ENCODE results near the gene TBC1D16. TPM values are rescaled to one million over a fixed set of nuclear protein-coding genes. Genes with fewer than 3 reads are reported as not detected.

The TBC1D16 gene
- total RNA-seq, 2 experiments from 2014 or later = 17.0 to 19.0 TPM

DNA sequence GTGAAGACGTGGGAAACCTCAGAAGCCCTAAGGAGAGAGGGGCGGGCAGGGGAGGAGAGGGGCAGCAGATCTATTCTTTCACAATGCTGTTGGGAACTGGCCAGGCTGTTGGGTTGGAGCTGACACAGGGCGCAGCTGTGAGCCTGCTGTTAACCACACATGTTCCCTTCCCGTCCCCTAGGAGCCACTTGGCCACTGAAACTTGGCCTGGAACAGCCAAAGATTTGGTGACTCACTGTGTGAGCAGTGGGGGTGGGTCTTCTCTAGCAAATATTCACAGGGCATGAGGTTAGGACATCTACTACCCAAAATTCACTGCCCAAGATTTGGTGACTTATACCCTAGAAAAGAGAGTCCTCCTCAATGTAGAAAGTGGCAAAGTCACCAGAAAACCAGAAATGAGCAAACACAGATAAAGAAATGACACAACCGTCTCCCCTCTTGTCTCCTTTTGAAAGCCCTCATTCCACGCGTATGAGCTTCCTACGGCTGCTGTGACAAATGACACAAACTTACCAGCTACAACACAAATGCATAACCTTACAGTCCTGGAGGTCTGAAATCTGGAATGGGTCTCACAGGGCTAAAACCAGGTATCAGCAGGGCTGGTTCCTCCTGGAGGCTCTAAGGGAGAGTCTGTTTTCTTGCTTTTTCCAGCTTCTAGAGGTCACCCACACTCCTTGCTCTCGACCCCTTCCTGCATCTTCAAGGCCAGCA lies 6.3 kb downstream of the TBC1D16 start:
- intact Hi-C loops (cut with micrococcal nuclease) = no loop called here

DNA sequence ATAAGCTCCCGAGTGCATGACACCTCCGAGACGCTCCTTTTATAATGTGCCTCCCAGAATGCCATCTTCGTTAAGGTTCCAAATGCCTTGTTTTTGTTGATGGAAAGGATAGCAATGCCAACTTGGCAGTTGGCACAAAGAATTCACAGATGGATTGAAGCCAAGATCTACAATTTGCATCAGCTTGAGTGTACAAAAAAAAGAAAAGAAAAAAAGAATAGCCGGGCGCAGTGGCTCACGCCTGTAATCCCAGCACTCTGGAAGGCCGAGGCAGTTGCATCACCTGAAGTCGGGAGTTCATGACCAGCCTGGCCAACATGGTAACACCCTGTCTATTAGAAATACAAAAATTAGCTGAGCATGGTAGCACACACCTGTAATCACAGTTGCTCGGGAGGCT lies 7.6 kb downstream of the TBC1D16 start:
- CTCF ChIA-PET = interaction anchor here (1.8 kb wide), 1 partner anchor 20 kb away, joined by 7 read pairs; no protein-coding TSS in a partner anchor
- H3K4me3 Mint-ChIP-seq = no peak overlapping the region
- intact Hi-C loops (cut with micrococcal nuclease) = no loop called here
- no peak overlapping the region for H3K27ac Mint-ChIP-seq
- no peaks in the 10 kb centered on the region for H3K9me3 Mint-ChIP-seq
- no peaks in the 10 kb centered on the region for H3K36me3 Mint-ChIP-seq (ENCODE audit: low read depth)
- no peaks in the 10 kb centered on the region for H3K4me1 Mint-ChIP-seq (ENCODE audit: low read depth)
- H3K27me3 Mint-ChIP-seq (ENCODE audit: low read depth) = no peaks in the 10 kb centered on the region
- no peak for DNase-seq

More for the DNA sequence above, 6.3 kb downstream of the TBC1D16 start:
- Mint-ChIP-seq H3K9me3 (no peaks in the 10 kb centered on the region), H3K4me3 (no peak overlapping the region), H3K27me3 (ENCODE audit: low read depth) (peaks cover 4% of the 10 kb centered on the region), H3K4me1 (ENCODE audit: low read depth) (no peaks in the 10 kb centered on the region), H3K36me3 (ENCODE audit: low read depth) (no peaks in the 10 kb centered on the region), H3K27ac (no peak overlapping the region)
- no peak for DNase-seq
- CTCF ChIA-PET = no interaction called here

DNA sequence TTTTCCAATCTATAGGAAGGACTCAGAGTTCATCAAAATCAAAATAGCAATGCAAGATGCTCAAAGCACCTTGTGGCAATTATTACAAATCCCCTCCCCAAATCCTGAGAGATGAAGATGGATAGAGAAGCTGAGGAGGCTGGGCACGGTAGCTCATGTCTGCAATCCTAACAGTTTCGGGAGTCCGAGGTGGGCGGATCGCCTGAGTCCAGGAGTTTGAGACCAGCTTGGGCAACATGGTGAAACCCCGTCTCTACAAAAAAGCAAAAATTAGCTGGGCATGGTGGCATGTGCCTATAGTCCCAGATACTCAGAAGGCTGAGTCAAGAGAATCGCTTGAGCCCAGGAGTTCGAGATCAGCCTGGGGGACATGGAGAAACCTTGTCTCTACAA lies 8.6 kb downstream of the TBC1D16 start:
- Mint-ChIP-seq H3K9me3 (no peaks in the 10 kb centered on the region), H3K27ac (no peak overlapping the region), H3K27me3 (ENCODE audit: low read depth) (no peaks in the 10 kb centered on the region), H3K4me1 (ENCODE audit: low read depth) (no peaks in the 10 kb centered on the region), H3K36me3 (ENCODE audit: low read depth) (no peaks in the 10 kb centered on the region), H3K4me3 (no peak overlapping the region)
- intact Hi-C loops (cut with micrococcal nuclease) = no loop called here
- CTCF ChIA-PET = interaction anchor here (1.3 to 1.8 kb wide), 2 partner anchors 19 kb away, joined by 3 to 7 read pairs; no protein-coding TSS in a partner anchor
- DNase-seq = no peak

DNA sequence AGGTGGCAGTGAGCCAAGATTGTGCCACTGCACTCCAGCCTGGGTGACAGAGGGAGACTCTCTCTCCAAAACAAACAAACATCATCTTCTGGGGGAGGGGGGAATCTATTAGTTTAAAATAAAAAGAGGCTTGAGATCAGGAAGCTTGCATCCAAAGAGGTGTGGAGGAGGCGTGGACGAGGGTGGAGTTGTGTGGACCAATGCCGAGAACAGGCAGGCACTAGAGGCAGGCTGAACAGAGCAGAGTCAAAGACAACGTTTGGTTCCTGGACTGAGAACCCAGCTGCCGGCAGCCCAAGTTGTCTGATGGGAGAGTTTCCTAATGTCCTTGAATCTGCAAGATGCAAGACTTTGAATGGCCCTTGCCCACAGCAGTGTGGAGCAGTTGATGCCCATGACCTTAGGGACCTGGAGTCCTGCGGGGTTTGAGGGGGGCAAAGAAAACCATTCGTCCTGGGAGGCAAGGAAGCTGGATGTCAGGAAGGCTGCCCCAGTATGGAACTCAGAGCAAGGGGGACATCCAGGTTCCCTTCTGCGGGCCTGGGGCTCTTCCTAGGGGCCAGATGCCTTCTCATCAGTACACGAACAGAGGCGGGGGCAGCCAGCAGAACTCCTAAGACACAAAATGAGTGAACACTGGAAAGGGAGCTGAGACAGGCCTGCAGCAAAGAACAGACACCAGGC lies 9.2 kb downstream of the TBC1D16 start:
- Mint-ChIP-seq H3K4me1 (ENCODE audit: low read depth) (no peaks in the 10 kb centered on the region), H3K36me3 (ENCODE audit: low read depth) (no peaks in the 10 kb centered on the region), H3K27ac (no peak overlapping the region), H3K9me3 (no peaks in the 10 kb centered on the region), H3K27me3 (ENCODE audit: low read depth) (no peaks in the 10 kb centered on the region), H3K4me3 (no peak overlapping the region)
- CTCF ChIA-PET = interaction anchor here (1.3 kb wide), 1 partner anchor 18 kb away, joined by 3 read pairs; no protein-coding TSS in a partner anchor
- no peak for DNase-seq
- intact Hi-C loops (cut with micrococcal nuclease) = no loop called here

DNA sequence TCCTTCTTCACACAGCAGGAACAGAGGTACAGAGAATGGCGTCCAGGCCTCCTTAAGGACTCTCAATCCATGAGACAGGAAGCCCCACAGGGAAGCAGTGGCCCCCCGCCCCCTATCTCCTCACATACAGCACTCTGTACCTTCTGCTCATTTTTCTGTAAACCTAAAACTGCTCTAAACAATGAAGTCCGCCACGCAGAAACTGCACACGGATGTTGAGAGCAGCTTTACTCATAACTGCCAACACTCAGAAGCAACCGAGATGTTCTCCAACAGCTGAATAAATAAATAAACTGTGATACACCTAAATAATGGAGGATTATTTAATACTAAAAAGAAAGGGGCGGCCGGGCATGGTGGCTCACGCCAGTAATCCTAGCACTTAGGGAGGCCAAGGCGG lies 9.9 kb downstream of the TBC1D16 start:
- H3K27ac Mint-ChIP-seq = no peak overlapping the region
- no peaks in the 10 kb centered on the region for H3K27me3 Mint-ChIP-seq (ENCODE audit: low read depth)
- DNase-seq = no peak
- intact Hi-C loops (cut with micrococcal nuclease) = no loop called here
- no peak overlapping the region for H3K4me3 Mint-ChIP-seq
- H3K36me3 Mint-ChIP-seq (ENCODE audit: low read depth) = no peaks in the 10 kb centered on the region
- CTCF ChIA-PET = interaction anchor here (1.3 kb wide), 1 partner anchor 17 kb away, joined by 3 read pairs; no protein-coding TSS in a partner anchor
- no peaks in the 10 kb centered on the region for H3K9me3 Mint-ChIP-seq
- H3K4me1 Mint-ChIP-seq (ENCODE audit: low read depth) = no peaks in the 10 kb centered on the region

DNA sequence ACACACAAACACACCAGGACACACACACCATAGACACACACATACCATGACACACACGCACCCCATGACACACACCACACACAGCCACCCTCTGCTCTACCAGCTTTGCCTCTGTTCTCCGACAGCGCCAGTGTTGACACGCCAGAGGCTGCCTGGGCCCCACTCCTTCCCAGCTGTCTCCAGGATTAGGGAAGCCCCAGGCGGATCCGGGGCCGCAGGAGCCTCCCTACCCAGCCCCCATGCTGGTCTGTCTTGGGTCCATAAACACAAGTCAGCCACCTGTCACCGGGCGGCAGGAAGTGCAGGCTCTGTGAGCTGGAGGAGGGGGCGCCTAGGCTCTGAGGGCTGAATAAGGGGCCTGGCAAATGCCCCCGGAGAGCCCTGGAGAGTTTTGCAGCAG lies 10.5 kb downstream of the TBC1D16 start:
- DNase-seq = no peak
- no peaks in the 10 kb centered on the region for H3K9me3 Mint-ChIP-seq
- H3K4me1 Mint-ChIP-seq (ENCODE audit: low read depth) = no peaks in the 10 kb centered on the region
- CTCF ChIA-PET = interaction anchor here (0.8 kb wide), 1 partner anchor 16 kb away, joined by 3 read pairs; no protein-coding TSS in a partner anchor
- H3K27me3 Mint-ChIP-seq (ENCODE audit: low read depth) = no peaks in the 10 kb centered on the region
- H3K27ac Mint-ChIP-seq = no peak overlapping the region
- intact Hi-C loops (cut with micrococcal nuclease) = no loop called here
- no peaks in the 10 kb centered on the region for H3K36me3 Mint-ChIP-seq (ENCODE audit: low read depth)
- H3K4me3 Mint-ChIP-seq = no peak overlapping the region

DNA sequence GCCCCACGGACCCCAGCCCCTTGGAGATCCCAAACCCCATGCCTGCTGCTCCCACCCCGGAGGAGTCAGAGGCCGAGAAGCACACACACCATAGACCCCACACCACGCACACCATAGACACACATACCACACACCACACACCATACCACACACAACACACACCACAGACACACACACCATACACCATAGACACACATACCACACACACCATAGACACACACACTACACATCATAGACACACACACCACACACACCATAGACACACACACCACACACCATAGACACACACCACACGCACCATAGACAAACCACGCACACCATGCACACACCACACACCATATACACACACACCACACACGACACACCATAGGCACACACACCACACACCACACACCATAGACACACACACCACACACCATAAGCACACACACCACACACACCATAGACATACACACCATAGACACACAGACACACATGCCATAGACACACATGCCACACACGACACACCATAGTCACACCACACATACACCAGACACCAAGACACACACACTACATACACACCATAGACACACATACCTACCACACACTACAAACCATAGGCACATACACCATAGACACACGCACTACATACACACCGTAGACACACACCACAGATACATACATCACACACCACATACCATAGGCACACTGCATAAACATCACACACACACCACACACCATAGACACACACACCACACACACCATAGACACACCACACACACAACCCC lies 11.3 kb downstream of the TBC1D16 start:
- no peak overlapping the region for H3K4me3 Mint-ChIP-seq
- no peaks in the 10 kb centered on the region for H3K36me3 Mint-ChIP-seq (ENCODE audit: low read depth)
- no peaks in the 10 kb centered on the region for H3K9me3 Mint-ChIP-seq
- DNase-seq = no peak
- H3K27me3 Mint-ChIP-seq (ENCODE audit: low read depth) = no peaks in the 10 kb centered on the region
- no peak overlapping the region for H3K27ac Mint-ChIP-seq
- intact Hi-C loops (cut with micrococcal nuclease) = no loop called here
- CTCF ChIA-PET = interaction anchor here (0.8 kb wide), 1 partner anchor 16 kb away, joined by 3 read pairs; no protein-coding TSS in a partner anchor
- H3K4me1 Mint-ChIP-seq (ENCODE audit: low read depth) = no peaks in the 10 kb centered on the region

DNA sequence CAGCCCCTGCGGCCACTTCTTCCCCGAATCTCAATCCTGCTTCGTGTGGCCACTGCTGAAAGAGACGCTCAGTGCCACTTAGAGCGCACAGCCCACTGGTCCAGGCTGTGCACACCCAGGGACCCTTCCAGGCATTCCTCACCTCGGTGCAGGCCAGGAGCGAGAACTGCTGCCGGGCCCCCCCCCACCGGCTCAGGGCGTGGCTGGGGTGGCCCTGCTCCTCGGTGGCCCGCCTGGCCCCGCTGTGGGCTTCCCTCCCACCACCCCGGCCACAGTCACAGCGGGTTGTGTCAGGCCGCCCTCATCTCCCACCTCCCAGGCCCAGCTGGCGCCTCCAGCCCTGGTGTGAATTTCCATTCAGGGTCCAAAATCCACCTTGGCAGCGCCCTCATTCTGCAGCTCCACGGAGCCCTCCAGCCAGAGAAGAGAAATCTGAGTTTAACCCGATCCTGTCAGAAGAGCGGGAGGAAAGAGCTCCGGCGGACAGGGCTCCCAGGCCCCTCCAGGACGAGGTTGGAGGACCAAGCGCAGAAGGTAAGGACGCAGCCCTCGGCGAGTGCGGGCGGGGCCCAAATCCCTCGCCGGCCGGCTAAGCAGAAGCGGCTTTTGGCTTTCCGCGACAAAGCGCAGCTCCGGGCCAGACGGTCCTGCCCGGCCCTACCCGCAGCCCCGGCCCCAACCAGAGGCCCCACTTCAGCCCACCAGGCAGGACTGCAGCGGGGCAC lies 12.0 kb downstream of the TBC1D16 start:
- intact Hi-C loops (cut with micrococcal nuclease) = no loop called here
- Mint-ChIP-seq H3K9me3 (no peaks in the 10 kb centered on the region), H3K4me3 (no peak overlapping the region), H3K27ac (no peak overlapping the region), H3K36me3 (ENCODE audit: low read depth) (no peaks in the 10 kb centered on the region), H3K27me3 (ENCODE audit: low read depth) (no peaks in the 10 kb centered on the region), H3K4me1 (ENCODE audit: low read depth) (no peaks in the 10 kb centered on the region)
- no peak for DNase-seq
- CTCF ChIA-PET = no interaction called here

DNA sequence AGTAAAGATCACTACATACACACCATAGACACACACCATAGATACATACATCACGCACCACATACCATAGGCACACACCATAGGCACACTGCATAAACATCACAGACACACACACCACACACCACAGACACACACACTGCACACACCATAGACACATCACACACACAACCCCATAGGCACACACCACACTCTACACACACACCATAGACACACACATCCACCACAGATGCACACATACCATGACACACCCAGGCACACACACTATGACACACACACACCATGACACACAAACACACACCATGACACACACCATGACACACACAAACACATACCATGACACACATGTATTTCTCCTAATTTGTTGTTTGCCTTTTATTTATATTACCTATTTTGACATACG lies 14.1 kb downstream of the TBC1D16 start:
- Mint-ChIP-seq H3K9me3 (no peaks in the 10 kb centered on the region), H3K36me3 (ENCODE audit: low read depth) (no peaks in the 10 kb centered on the region), H3K4me1 (ENCODE audit: low read depth) (no peaks in the 10 kb centered on the region), H3K27me3 (ENCODE audit: low read depth) (no peaks in the 10 kb centered on the region), H3K27ac (no peak overlapping the region), H3K4me3 (no peak overlapping the region)
- CTCF ChIA-PET = interaction anchor here (1.0 to 1.4 kb wide), 2 partner anchors 13 to 15 kb away, joined by 3 read pairs; no protein-coding TSS in a partner anchor
- no peak for DNase-seq
- intact Hi-C loops (cut with micrococcal nuclease) = no loop called here

DNA sequence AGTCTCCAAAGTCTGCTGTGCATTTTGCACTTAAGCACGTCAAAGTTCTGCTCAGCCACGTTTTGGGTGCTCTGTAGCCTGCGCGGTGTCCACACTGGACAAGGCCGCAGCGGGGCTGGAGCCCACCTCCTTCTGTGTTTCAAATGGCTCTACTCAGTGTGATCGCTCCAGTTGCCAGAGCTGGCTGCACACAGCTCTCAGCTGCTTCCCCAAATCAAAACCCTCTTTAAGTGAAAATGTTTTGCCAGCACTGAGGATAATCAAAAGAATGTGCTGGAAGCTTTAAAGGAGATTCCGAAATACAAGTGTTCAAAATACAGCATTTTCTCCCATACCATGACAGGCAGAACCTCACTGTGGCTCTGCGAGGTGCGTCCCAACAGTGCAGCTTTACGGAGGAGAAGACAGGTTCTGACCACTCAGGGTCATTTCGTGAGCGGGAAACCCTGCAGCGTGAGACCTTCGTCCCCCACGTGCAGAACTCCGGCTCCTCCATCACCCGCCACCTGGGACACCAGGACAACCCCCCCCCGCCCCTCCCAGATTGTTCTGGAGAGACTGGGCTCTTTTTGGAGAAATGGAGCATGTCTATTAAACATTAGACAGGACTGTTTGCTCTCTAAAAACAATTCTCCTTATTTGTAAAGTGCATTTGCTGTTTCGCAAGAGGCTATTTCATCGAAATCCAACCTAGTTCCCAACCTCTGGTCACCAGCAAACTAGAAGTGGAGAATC lies 16.6 kb downstream of the TBC1D16 start:
- no peaks in the 10 kb centered on the region for H3K27me3 Mint-ChIP-seq (ENCODE audit: low read depth)
- H3K9me3 Mint-ChIP-seq = no peaks in the 10 kb centered on the region
- no peak overlapping the region for H3K4me3 Mint-ChIP-seq
- no peaks in the 10 kb centered on the region for H3K4me1 Mint-ChIP-seq (ENCODE audit: low read depth)
- DNase-seq = no peak
- CTCF ChIA-PET = no interaction called here
- H3K27ac Mint-ChIP-seq = no peak overlapping the region
- no peaks in the 10 kb centered on the region for H3K36me3 Mint-ChIP-seq (ENCODE audit: low read depth)
- intact Hi-C loops (cut with micrococcal nuclease) = no loop called here

DNA sequence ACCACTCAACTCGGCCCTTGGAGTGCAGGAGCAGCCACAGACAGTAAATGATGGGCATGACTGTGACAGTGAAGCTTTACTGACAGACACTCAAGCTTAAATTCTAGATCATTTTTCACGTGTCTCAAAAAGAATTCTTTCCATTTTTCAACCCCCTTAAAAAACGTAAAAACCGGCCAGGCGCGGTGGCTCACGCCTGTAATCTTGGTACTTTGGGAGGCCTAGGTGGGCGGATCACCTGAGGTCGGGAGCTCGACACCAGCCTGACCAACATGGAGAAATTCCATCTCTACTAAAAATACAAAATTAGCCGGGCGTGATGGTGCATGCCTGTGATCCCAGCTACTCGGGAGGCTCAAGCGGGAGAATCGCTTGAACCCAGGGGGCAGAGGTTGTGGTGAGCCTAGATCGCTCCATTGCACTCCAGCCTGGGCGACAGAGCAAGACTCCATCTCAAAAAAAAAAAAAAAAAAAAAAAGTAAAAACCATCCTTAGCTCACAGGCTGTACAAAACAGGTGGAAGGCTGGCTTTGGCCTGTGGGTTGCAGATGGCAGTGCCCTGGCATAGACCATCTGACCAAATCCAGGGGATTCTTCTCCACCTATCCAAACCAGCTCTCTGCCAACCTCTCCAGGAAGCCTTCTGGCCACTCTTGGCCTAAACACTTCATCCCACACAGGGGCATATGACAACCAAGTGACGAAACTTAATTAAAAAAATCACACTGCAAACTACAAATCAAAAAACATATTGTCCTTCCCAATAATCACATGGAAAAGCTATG lies 18.3 kb downstream of the TBC1D16 start:
- H3K4me3 Mint-ChIP-seq = no peak overlapping the region
- intact Hi-C loops (cut with micrococcal nuclease) = no loop called here
- H3K27me3 Mint-ChIP-seq (ENCODE audit: low read depth) = no peaks in the 10 kb centered on the region
- DNase-seq = no peak
- CTCF ChIA-PET = interaction anchor here (0.7 to 1.7 kb wide), 2 partner anchors 9 to 361 kb away, joined by 3 to 6 read pairs; no protein-coding TSS in a partner anchor
- H3K9me3 Mint-ChIP-seq = no peaks in the 10 kb centered on the region
- no peak overlapping the region for H3K27ac Mint-ChIP-seq
- no peaks in the 10 kb centered on the region for H3K36me3 Mint-ChIP-seq (ENCODE audit: low read depth)
- H3K4me1 Mint-ChIP-seq (ENCODE audit: low read depth) = no peaks in the 10 kb centered on the region
